Trophoblast cell (in vitro differentiated cells and primary cell): Measurements from ENCODE around the gene FASTKD1.
"Not testable (repeated sequence)": the region's sequence is repeated elsewhere in the genome, so short reads cannot be mapped to it uniquely, and the experiment has no call there.

Experiments
- DNase-seq, 2 donors: peaks; one replicate each; pipeline ENCODE4 v3.0.0-alpha.2; 2016
- H2AFZ ChIP-seq: 2 replicates; pipeline ENCODE4 v1.6.1; 2013; ENCODE audit warnings: low read length, moderate library complexity, mild to moderate bottlenecking; ENCODE audit not compliant: insufficient read depth, poor library complexity
- H2AK5ac ChIP-seq: 2 replicates; pipeline ENCODE4 v1.6.1; 2013; ENCODE audit warnings: mild to moderate bottlenecking, low read length
- H2BK120ac ChIP-seq: 2 replicates; pipeline ENCODE4 v1.6.1; 2013; ENCODE audit warnings: low read length, mild to moderate bottlenecking, moderate library complexity; ENCODE audit not compliant: insufficient read depth, poor library complexity
- H2BK12ac ChIP-seq: 2 replicates; pipeline ENCODE4 v1.6.1; 2013; ENCODE audit warnings: mild to moderate bottlenecking, low read length, moderate library complexity
- H2BK5ac ChIP-seq: 2 replicates; pipeline ENCODE4 v1.6.1; 2013; ENCODE audit warnings: low read length, low read depth, moderate library complexity, mild to moderate bottlenecking; ENCODE audit not compliant: poor library complexity
- H3K14ac ChIP-seq: 2 replicates; pipeline ENCODE4 v1.6.1; 2013; ENCODE audit warnings: mild to moderate bottlenecking, low read length
- H3K18ac ChIP-seq: 2 replicates; pipeline ENCODE4 v1.6.1; 2013; ENCODE audit warnings: mild to moderate bottlenecking, low read length
- H3K23ac ChIP-seq: 2 replicates; pipeline ENCODE4 v1.6.1; 2013; ENCODE audit warnings: low read length
- H3K27ac ChIP-seq: 2 replicates; pipeline ENCODE4 v1.5.1; 2013; ENCODE audit warnings: low read depth, mild to moderate bottlenecking, inconsistent platforms, low read length, moderate library complexity
- H3K27me3 ChIP-seq: 2 replicates; pipeline ENCODE4 v1.6.1; 2013; ENCODE audit warnings: inconsistent platforms, mild to moderate bottlenecking, low read length, moderate library complexity; ENCODE audit not compliant: insufficient read depth
- H3K36me3 ChIP-seq, 2 experiments: 1 replicate in 1 of 2; 2 replicates in 1 of 2; pipeline ENCODE4 v1.6.1; 2013; ENCODE audit warnings: low read length in 2 of 2, mild to moderate bottlenecking in 2 of 2, moderate library complexity in 1 of 2; ENCODE audit not compliant: insufficient read depth in 2 of 2, control insufficient read depth in 1 of 2
- H3K4ac ChIP-seq: 2 replicates; pipeline ENCODE4 v1.6.1; 2013; ENCODE audit warnings: low read depth, mild to moderate bottlenecking, low read length, moderate library complexity
- H3K4me1 ChIP-seq, 2 experiments: 1 replicate in 1 of 2; 2 replicates in 1 of 2; pipeline ENCODE4 v1.6.1; 2013; ENCODE audit warnings: low read length in 2 of 2, mild to moderate bottlenecking in 2 of 2, moderate library complexity in 1 of 2; ENCODE audit not compliant: insufficient read depth in 2 of 2, control insufficient read depth in 1 of 2
- H3K4me2 ChIP-seq: 2 replicates; pipeline ENCODE4 v1.6.1; 2013; ENCODE audit warnings: inconsistent platforms, mild to moderate bottlenecking, low read length, moderate library complexity
- H3K4me3 ChIP-seq: 2 replicates; pipeline ENCODE4 v1.5.1; 2013; ENCODE audit warnings: mild to moderate bottlenecking, low read depth, low read length, inconsistent platforms
- H3K79me1 ChIP-seq: one replicate; pipeline ENCODE4 v1.6.1; 2013; ENCODE audit warnings: low read length
- H3K79me2 ChIP-seq: 2 replicates; pipeline ENCODE4 v1.6.1; 2013; ENCODE audit warnings: low read length, mild to moderate bottlenecking; ENCODE audit not compliant: control insufficient read depth, insufficient read depth, poor library complexity
- H3K9ac ChIP-seq: 2 replicates; pipeline ENCODE4 v1.6.1; 2013; ENCODE audit warnings: mild to moderate bottlenecking, low read length
- H3K9me3 ChIP-seq: 2 replicates; pipeline ENCODE4 v1.6.1; 2013; ENCODE audit warnings: low read depth, mild to moderate bottlenecking, control low read depth, inconsistent platforms, low read length; ENCODE audit not compliant: insufficient read depth
- H4K12ac ChIP-seq: 2 replicates; pipeline ENCODE4 v1.6.1; 2013; ENCODE audit warnings: low read depth, mild to moderate bottlenecking, low read length, moderate library complexity
- H4K8ac ChIP-seq: 2 replicates; pipeline ENCODE4 v1.6.1; 2013; ENCODE audit warnings: low read depth, mild to moderate bottlenecking, low read length, moderate library complexity
- H4K91ac ChIP-seq: one replicate; pipeline ENCODE4 v1.6.1; 2013; ENCODE audit warnings: low read depth, mild to moderate bottlenecking, low read length, moderate library complexity
- WGBS: extraction: QIAGEN DNeasy Blood & Tissue Kit; methylation state at CpG from one replicate; pipeline ENCODE4 v1.1.7; 2013; ENCODE audit warnings: missing lambda C conversion rate; ENCODE audit not compliant: insufficient read length, insufficient coverage; ENCODE audit errors: extremely low coverage; 5-methylcytosine and 5-hydroxymethylcytosine counted together

The FASTKD1 gene

DNA sequence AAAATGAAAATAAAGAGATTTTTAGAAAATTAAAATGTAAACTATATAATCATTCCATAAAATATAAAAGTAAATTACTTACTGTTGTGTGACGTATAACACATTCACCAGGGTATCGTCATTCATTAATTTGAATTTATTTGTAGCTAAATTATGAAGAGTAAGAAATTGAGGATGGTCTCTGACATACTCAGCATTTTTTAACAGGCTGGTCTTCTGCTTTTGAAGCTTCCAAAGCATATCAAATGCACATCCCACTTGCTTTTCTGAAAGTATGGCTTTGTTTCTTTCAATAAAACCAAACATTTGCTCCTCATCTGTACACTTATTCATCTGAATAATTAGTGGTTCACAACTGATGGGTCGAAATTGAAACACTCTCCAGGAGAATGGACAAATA lies 2.1 kb downstream of the FASTKD1 start:
- Histone ChIP-seq H3K27me3 (no peaks in the 10 kb centered on the region), H2AK5ac (no peak overlapping the region), H4K12ac (no peak overlapping the region), H2BK12ac (no peak overlapping the region), H2BK5ac (no peak overlapping the region), H3K4me3 (no peak overlapping the region), H3K4ac (no peak overlapping the region), H3K36me3 (peaks cover 0 to 1% of the 10 kb centered on the region in 2 experiments), H4K8ac (no peak overlapping the region), H3K4me2 (no peak overlapping the region), H3K4me1 (no peaks in the 10 kb centered on the region), H2BK120ac (no peak overlapping the region), H3K9me3 (no peaks in the 10 kb centered on the region), H3K79me1 (peaks cover 4% of the 10 kb centered on the region), H3K23ac (no peak overlapping the region), H3K18ac (no peak overlapping the region), H3K27ac (no peak overlapping the region), H2AFZ (no peak overlapping the region), H3K79me2 (no peaks in the 10 kb centered on the region), H3K14ac (no peak overlapping the region), H4K91ac (no peak overlapping the region), H3K9ac (no peak overlapping the region)
- no peak for DNase-seq
- whole genome bisulfite sequencing: no CpG with 5 or more reads among the region's 3 CpGs

DNA sequence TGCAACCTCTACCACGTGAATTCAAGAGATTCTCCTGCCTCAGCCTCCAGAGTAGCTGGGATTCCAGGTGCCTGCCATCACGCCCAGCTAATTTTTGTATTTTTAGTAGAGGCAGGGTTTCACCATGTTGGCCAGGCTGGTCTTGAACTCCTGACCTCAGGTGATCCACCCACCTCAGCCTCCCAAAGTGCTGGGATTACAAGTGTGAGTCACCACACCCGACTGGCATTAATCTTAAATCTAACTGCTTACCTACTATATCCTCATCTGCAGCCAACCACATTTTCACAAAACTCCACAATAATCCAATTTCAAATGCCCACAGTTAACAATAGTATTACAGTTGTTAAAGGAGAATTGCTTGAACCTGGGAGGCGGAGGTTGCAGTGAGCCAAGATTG lies 2.9 kb downstream of the FASTKD1 start:
- DNase-seq, H2AK5ac ChIP-seq, H4K12ac ChIP-seq, H3K9me3 ChIP-seq, H3K4me2 ChIP-seq, H2AFZ ChIP-seq, H3K4ac ChIP-seq, H3K14ac ChIP-seq, H3K4me1 ChIP-seq, H3K79me1 ChIP-seq, H3K9ac ChIP-seq, H3K4me3 ChIP-seq, H4K91ac ChIP-seq, H2BK120ac ChIP-seq, H2BK12ac ChIP-seq, H3K79me2 ChIP-seq, H2BK5ac ChIP-seq, H3K23ac ChIP-seq, H3K27ac ChIP-seq, H3K36me3 ChIP-seq, H3K18ac ChIP-seq, H3K27me3 ChIP-seq, H4K8ac ChIP-seq: not testable (repeated sequence)
- WGBS: no CpG with 5 or more reads among the region's 4 CpGs

DNA sequence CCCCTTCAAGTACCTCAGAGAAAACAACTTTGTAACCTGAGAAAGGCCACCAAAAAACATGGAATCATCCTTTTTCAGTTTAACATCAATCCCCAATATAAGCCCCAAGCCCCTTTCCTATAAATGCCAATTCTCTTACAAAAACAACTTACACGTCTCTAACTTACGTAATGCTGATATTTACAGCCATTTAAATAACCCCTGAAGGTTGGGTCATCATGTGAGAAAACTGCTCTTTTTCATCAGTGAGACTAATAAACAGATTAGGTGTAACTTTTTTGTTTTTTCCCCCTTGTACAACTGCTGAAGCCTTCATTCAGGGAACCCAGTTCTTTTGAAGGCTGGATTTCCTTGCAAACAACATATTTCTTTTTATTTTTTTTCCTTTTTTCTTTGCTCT lies 3.7 kb downstream of the FASTKD1 start:
- Histone ChIP-seq H2BK12ac (no peak overlapping the region), H2BK5ac (no peak overlapping the region), H3K14ac (no peak overlapping the region), H3K9me3 (no peaks in the 10 kb centered on the region), H3K4me1 (no peaks in the 10 kb centered on the region), H4K8ac (no peak overlapping the region), H3K18ac (no peak overlapping the region), H3K23ac (no peak overlapping the region), H2AK5ac (no peak overlapping the region), H3K4me3 (no peak overlapping the region), H3K9ac (no peak overlapping the region), H4K91ac (no peak overlapping the region), H2AFZ (no peak overlapping the region), H3K79me1 (peaks cover 4% of the 10 kb centered on the region), H3K4ac (no peak overlapping the region), H3K27ac (no peak overlapping the region), H3K27me3 (no peaks in the 10 kb centered on the region), H3K36me3 (peaks cover 0 to 1% of the 10 kb centered on the region in 2 experiments), H3K79me2 (no peaks in the 10 kb centered on the region), H4K12ac (no peak overlapping the region), H3K4me2 (no peak overlapping the region), H2BK120ac (no peak overlapping the region)
- 100% methylated on average over 2 of the region's 2 CpGs for WGBS
- DNase-seq: no peak

DNA sequence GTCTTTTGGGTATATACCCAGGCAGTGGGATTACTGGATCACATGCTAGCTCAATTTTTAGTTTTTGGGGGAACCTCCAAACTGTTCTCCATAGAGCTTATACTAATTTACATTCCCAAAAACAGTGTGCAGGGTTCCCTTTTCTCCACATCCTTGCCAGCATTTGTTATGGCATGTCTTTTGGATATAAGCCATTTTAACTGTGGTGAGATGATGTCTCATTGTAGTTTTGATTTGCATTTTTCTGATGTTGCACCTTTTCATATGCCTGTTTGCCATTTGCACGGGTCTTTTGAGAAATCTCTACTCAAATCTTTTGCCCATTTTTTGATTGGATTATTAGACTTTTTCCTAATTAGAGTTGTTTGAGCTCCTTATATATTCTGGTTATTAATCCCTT lies 8.0 kb downstream of the FASTKD1 start:
- no peaks in the 10 kb centered on the region for H3K79me2 ChIP-seq
- no peak for DNase-seq
- no peak overlapping the region for H3K27ac ChIP-seq
- no peaks in the 10 kb centered on the region for H3K79me1 ChIP-seq
- H4K91ac ChIP-seq: no peak overlapping the region
- no peak overlapping the region for H2BK5ac ChIP-seq
- no CpG with 5 or more reads among the region's 1 CpG for WGBS
- no peak overlapping the region for H3K18ac ChIP-seq
- no peak overlapping the region for H3K4me3 ChIP-seq
- no peak overlapping the region for H2BK12ac ChIP-seq
- no peak overlapping the region for H3K23ac ChIP-seq
- no peaks in the 10 kb centered on the region for H3K27me3 ChIP-seq
- H2AK5ac ChIP-seq: no peak overlapping the region
- H3K4me2 ChIP-seq: no peak overlapping the region
- no peak overlapping the region for H3K9ac ChIP-seq
- no peaks in the 10 kb centered on the region for H3K36me3 ChIP-seq
- no peak overlapping the region for H2AFZ ChIP-seq
- no peak overlapping the region for H3K14ac ChIP-seq
- no peaks in the 10 kb centered on the region for H3K9me3 ChIP-seq
- no peak overlapping the region for H4K12ac ChIP-seq
- H3K4me1 ChIP-seq: no peaks in the 10 kb centered on the region
- no peak overlapping the region for H2BK120ac ChIP-seq
- H4K8ac ChIP-seq: no peak overlapping the region
- H3K4ac ChIP-seq: no peak overlapping the region
